HCT116 (cell line): ENCODE results near the gene ADCK2. TPM values are rescaled to one million over a fixed set of nuclear protein-coding genes. Genes with fewer than 3 reads are reported as not detected.
"Not testable (repeated sequence)": the region's sequence is repeated elsewhere in the genome, so short reads cannot be mapped to it uniquely, and the experiment has no call there.

Source experiments
- ATAC-seq: fragments of 200-7000 bp; cut with Tn5 transposase; 2 replicates; pipeline ENCODE4 v1.9.1; 2020; ENCODE audit warnings: mild to moderate bottlenecking, moderate library complexity
- BruUV-seq: library from RNA; stranded (reverse); fragments of 400-500 nt; replicated peaks from 2 replicates; lab custom pipeline; 2021; lab: Mats Ljungman, UMichigan
- CTCF ChIA-PET: fragments of 300-600 bp; sonication (Branson Sonifier 250); formaldehyde crosslinking; loops from one replicate; lab custom pipeline; 2021; ENCODE audit warnings: antibody characterized with exemption; lab: Charles Lee
- POLR2A ChIA-PET: fragments of 300-600, 350-600 bp; sonication (Branson Sonifier 250); formaldehyde crosslinking; loops from one replicate; lab custom pipeline; 2021; ENCODE audit warnings: antibody characterized with exemption; lab: Charles Lee
- RAD21 ChIA-PET, 2 experiments: fragments of 300-600 bp; sonication (Branson Sonifier 250); formaldehyde crosslinking; loops; one replicate each; lab custom pipeline; 2023; ENCODE audit warnings: low total read pairs in 2 of 2; ENCODE audit not compliant: uncharacterized antibody in 2 of 2, unreplicated experiment in 2 of 2, low non-redundant PET in 1 of 2; lab: Charles Lee
- DNase-seq: peaks from one replicate; pipeline ENCODE4 v3.0.0-alpha.2; 2010; ENCODE audit warnings: low read depth, low spot score
- H2AFZ ChIP-seq: fragments of 200-600 bp; shearing (Covaris generic), sonication (generic); 2 replicates; pipeline ENCODE4 v1.6.1; 2017; ENCODE audit warnings: low read depth, mixed run types, mixed read lengths, antibody characterized with exemption, low read length; ENCODE audit not compliant: poor library complexity, severe bottlenecking
- H3K27ac ChIP-seq: 2 replicates; pipeline ENCODE4 v1.5.1; 2012; ENCODE audit warnings: low read depth, low read length
- H3K27me3 ChIP-seq: fragments of 200-600 bp; sonication (generic); 2 replicates; pipeline ENCODE4 v1.6.1; 2016; ENCODE audit warnings: mixed run types, low read length, mixed read lengths; ENCODE audit not compliant: insufficient read depth
- H3K36me3 ChIP-seq, 2 experiments: fragments of 200-500 bp in 1 of 2; fragments of 200-600 bp in 1 of 2; sonication (Bioruptor generic) in 1 of 2; sonication (generic) in 1 of 2; 2 replicates each; pipeline versions ENCODE4 v1.5.1 to v1.6.1; 2014 to 2016; ENCODE audit warnings: low read length in 2 of 2, inconsistent platforms in 1 of 2, mixed read lengths in 1 of 2, mixed run types in 1 of 2; ENCODE audit not compliant: insufficient read depth in 2 of 2, control insufficient read depth in 1 of 2
- H3K4me1 ChIP-seq, 2 experiments: fragments of 200-600 bp in 1 of 2; sonication (generic) in 1 of 2; 2 replicates each; pipeline versions ENCODE4 v1.5.1 to v1.6.1; 2012 to 2017; ENCODE audit warnings: low read length in 2 of 2, inconsistent platforms in 1 of 2, mild to moderate bottlenecking in 1 of 2, mixed read lengths in 1 of 2, mixed run types in 1 of 2, moderate library complexity in 1 of 2; ENCODE audit not compliant: insufficient read depth in 2 of 2, control insufficient read depth in 1 of 2
- H3K4me2 ChIP-seq: fragments of 200-600 bp; sonication (generic); 2 replicates; pipeline ENCODE4 v1.6.1; 2017; ENCODE audit warnings: mixed run types, low read length, mixed read lengths
- H3K4me3 ChIP-seq, 2 experiments: fragments of 200-600 bp in 1 of 2; sonication (generic) in 1 of 2; replicated peaks in 1 of 2; 2 replicates each; pipeline ENCODE4 v1.5.1; 2011 to 2016; ENCODE audit warnings: low read length in 2 of 2, control low read depth in 1 of 2, low read depth in 1 of 2, mild to moderate bottlenecking in 1 of 2, mixed read lengths in 1 of 2, mixed run types in 1 of 2
- H3K79me2 ChIP-seq: fragments of 200-600 bp; sonication (generic); 2 replicates; pipeline ENCODE4 v1.6.1; 2017; ENCODE audit warnings: mild to moderate bottlenecking, mixed run types, low read length, moderate library complexity, mixed read lengths; ENCODE audit not compliant: insufficient read depth
- H3K9ac ChIP-seq: fragments of 200-600 bp; sonication (generic); 2 replicates; pipeline ENCODE4 v1.6.1; 2016; ENCODE audit warnings: low read length, mixed read lengths
- H3K9me2 ChIP-seq: fragments of 200-600 bp; sonication (generic), shearing (Covaris generic); 2 replicates; pipeline ENCODE4 v1.6.1; 2017; ENCODE audit warnings: mixed run types, mild to moderate bottlenecking, moderate library complexity; ENCODE audit not compliant: insufficient read depth
- H3K9me3 ChIP-seq, 2 experiments: fragments of 200-500 bp in 1 of 2; fragments of 200-600 bp in 1 of 2; sonication (Bioruptor generic) in 1 of 2; sonication (generic) in 1 of 2; 2 replicates each; pipeline ENCODE4 v1.6.1; 2014 to 2017; ENCODE audit warnings: low read length in 2 of 2, mixed read lengths in 2 of 2, inconsistent platforms in 1 of 2, low read depth in 1 of 2, mild to moderate bottlenecking in 1 of 2, mixed run types in 1 of 2, moderate library complexity in 1 of 2; ENCODE audit not compliant: control insufficient read depth in 1 of 2, insufficient read depth in 1 of 2
- H4K20me1 ChIP-seq: fragments of 200-600 bp; sonication (generic), shearing (Covaris generic); 2 replicates; pipeline ENCODE4 v1.6.1; 2017; ENCODE audit warnings: mixed run types, mild to moderate bottlenecking, moderate library complexity; ENCODE audit not compliant: insufficient read depth
- POLR2AphosphoS5 ChIP-seq: IDR thresholded peaks from 2 replicates; pipeline ENCODE4 v1.6.1; 2011; ENCODE audit warnings: mild to moderate bottlenecking, low read depth, low read length, moderate library complexity
- RAD21 ChIP-seq: IDR thresholded peaks from 2 replicates; pipeline ENCODE4 v1.6.1; 2012; ENCODE audit warnings: low read depth, mild to moderate bottlenecking
- SRF ChIP-seq: IDR thresholded peaks from 2 replicates; pipeline ENCODE4 v1.6.1; 2012; ENCODE audit warnings: low read depth
- ZFX ChIP-seq: fragments of 450-650 bp; IDR thresholded peaks from 2 replicates; pipeline ENCODE4 v1.6.1; 2017
- intact Hi-C: fragments of 100-400 bp; cut with micrococcal nuclease; formaldehyde crosslinking; loops from 2 replicates; pipeline ENCODE4 v1.10.0; 2022
- total RNA-seq: library from RNA; stranded (reverse); gene quantifications from one replicate; pipeline ENCODE4 v1.2.1, GENCODE V29; 2021; ENCODE audit not compliant: unreplicated experiment

ADCK2 gene
- total RNA-seq, 1 experiment from 2014 or later: 16.9 TPM

DNA sequence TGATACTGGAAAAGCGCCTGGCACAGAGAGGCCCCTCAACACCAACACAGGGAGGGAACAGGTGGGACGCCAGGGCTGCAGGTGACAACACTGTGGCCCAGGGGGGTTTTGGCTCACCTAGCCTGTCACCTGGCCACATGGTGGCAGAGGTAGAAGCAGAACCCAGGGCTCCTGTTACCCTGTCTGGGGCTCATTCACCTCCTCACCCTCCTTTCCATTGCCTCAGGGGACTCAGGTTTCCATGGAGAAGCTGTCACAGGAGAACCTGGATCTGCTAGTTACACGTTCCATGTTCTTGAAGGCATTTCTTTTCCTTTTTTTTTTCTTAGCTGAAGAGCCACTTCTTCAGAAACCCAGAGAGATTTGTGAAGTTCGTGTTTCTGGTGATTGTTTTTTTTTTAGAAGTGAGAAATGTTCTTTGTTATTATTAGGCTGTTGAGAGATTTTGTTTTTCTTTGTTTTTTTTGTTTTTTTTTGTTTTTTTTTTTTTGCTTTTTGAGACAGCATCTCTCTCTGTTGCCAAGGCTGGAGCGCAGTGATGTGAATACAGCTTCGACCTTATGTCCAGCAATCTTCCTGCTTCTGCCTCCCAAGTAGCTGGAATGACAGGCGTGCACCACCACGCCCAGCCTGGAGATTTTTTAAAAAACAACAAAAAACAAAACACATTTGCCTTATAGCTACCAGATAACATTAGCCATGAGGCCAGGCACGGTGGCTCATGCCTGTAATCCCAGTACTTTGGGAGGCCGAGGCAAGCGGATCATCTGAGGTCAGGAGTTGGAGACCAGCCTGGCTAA is 48.2 kb upstream of the ADCK2 start:
- ChIA-PET CTCF (no interaction called here), RAD21 (no interaction called here), POLR2A (interaction anchor here (0.6 kb wide), 1 partner anchor 129 kb away, joined by 5 read pairs; no protein-coding TSS in a partner anchor)
- Histone ChIP-seq H3K4me3 (no peak overlapping the region), H3K9me3 (no peaks in the 10 kb centered on the region), H3K36me3 (no peaks in the 10 kb centered on the region), H3K27me3 (no peaks in the 10 kb centered on the region), H3K79me2 (no peaks in the 10 kb centered on the region), H4K20me1 (no peaks in the 10 kb centered on the region), H2AFZ (no peak overlapping the region), H3K9ac (no peak overlapping the region), H3K9me2 (no peaks in the 10 kb centered on the region), H3K4me1 (peaks cover 0 to 18% of the 10 kb centered on the region in 2 experiments; a peak in 2 of 4 replicates), H3K27ac (no peak overlapping the region), H3K4me2 (no peak overlapping the region)
- TF ChIP-seq POLR2AphosphoS5 (no peak), SRF (no peak), RAD21 (0 out of 2 replicates have a peak, but pooled peaks have one; percentile 3), ZFX (no peak)
- BruUV-seq: no TSS peak
- peak; percentile 63; the same call in 1 of the 2 replicates for ATAC-seq
- no peak for DNase-seq
- intact Hi-C loops: no loop called here

DNA sequence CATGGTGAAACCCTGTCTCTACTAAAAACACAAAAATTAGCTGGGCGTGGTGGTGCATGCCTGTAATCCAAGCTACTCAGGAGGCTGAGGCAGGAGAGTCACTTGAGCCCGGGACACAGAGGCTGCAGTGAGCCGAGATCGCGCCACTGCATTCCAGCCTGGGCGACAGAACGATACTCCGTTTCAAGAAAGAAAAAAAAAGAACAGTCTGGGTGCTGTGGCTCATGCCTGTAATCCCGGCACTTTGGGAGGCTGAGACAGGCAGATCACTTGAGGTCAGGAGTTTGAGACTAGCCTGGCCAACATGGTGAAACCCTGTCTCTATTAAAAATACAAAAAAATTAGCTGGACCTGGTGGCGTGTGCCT is 47.6 kb upstream of the ADCK2 start:
- H3K9me2 ChIP-seq, H3K9me3 ChIP-seq, H4K20me1 ChIP-seq, intact Hi-C loops, BruUV-seq, H3K9ac ChIP-seq, H3K27ac ChIP-seq, H3K36me3 ChIP-seq, ATAC-seq, H3K79me2 ChIP-seq, DNase-seq, RAD21 ChIA-PET, H2AFZ ChIP-seq, H3K4me2 ChIP-seq, H3K4me3 ChIP-seq, H3K27me3 ChIP-seq, CTCF ChIA-PET: not testable (repeated sequence)
- POLR2A ChIA-PET: interaction anchor here (0.5 to 0.6 kb wide), 2 partner anchors 130 to 943 kb away, joined by 3 to 5 read pairs; no protein-coding TSS in a partner anchor
- peaks cover 0 to 18% of the 10 kb centered on the region in 2 experiments; a peak in 2 of 4 replicates for H3K4me1 ChIP-seq
